Endothelial cell of umbilical vein (primary cell): ENCODE measurements around the gene MC3R. TPM values are rescaled to one million over a fixed set of nuclear protein-coding genes. Genes with fewer than 3 reads are reported as not detected.

Experiments used
- BruUV-seq: library from RNA; stranded (reverse); fragments of 400-500 nt; replicated peaks from 2 replicates; lab custom pipeline; 2021; lab: Mats Ljungman, UMichigan
- CTCF ChIA-PET: fragments of 300-600, 350-600 bp; sonication (Branson Sonifier 250); formaldehyde crosslinking; loops from one replicate; lab custom pipeline; 2021; ENCODE audit warnings: antibody characterized with exemption, inconsistent platforms; lab: Charles Lee
- POLR2A ChIA-PET: fragments of 300-600, 350-600 bp; sonication (Branson Sonifier 250); formaldehyde crosslinking; loops from one replicate; lab custom pipeline; 2021; ENCODE audit warnings: antibody characterized with exemption, inconsistent platforms; lab: Charles Lee
- DNase-seq: peaks from one replicate; pipeline ENCODE4 v3.0.0-alpha.2; 2011; ENCODE audit warnings: low read depth, low spot score
- FAIRE-seq: peaks from 2 replicates; lab custom pipeline; 2011; peaks lifted over from hg19 to GRCh38; lab: Jason Lieb, UNC
- H2AFZ ChIP-seq: 2 replicates; pipeline ENCODE4 v1.6.0; 2012; ENCODE audit warnings: low read depth, low read length, control low read depth, inconsistent platforms
- H3K27ac ChIP-seq: 2 replicates; pipeline ENCODE4 v1.5.1; 2011; ENCODE audit warnings: low read depth, mild to moderate bottlenecking, control low read depth, low read length, moderate library complexity; ENCODE audit not compliant: insufficient read depth
- H3K27me3 ChIP-seq, 2 experiments: 2 replicates each; pipeline versions ENCODE4 v1.6.0 to v1.6.1; 2011; ENCODE audit warnings: low read length in 2 of 2, mixed read lengths in 1 of 2; ENCODE audit not compliant: control insufficient read depth in 2 of 2, insufficient read depth in 2 of 2
- H3K36me3 ChIP-seq, 2 experiments: 2 replicates in 1 of 2; 3 replicates in 1 of 2; pipeline ENCODE4 v1.5.1; 2011; ENCODE audit warnings: low read length in 2 of 2, mild to moderate bottlenecking in 1 of 2, moderate library complexity in 1 of 2; ENCODE audit not compliant: control insufficient read depth in 2 of 2, insufficient read depth in 2 of 2; ENCODE audit errors: extremely low read depth in 1 of 2
- H3K4me1 ChIP-seq: 3 replicates; pipeline ENCODE4 v1.5.1; 2011; ENCODE audit warnings: mild to moderate bottlenecking, low read length; ENCODE audit not compliant: control insufficient read depth, insufficient read depth; ENCODE audit errors: extremely low read depth
- H3K4me2 ChIP-seq: 2 replicates; pipeline ENCODE4 v1.6.1; 2011; ENCODE audit warnings: low read length, control low read depth, mixed read lengths; ENCODE audit not compliant: insufficient read depth
- H3K4me3 ChIP-seq, 3 experiments: fragments of 200-600 bp in 1 of 3; sonication (generic), shearing (Covaris generic) in 1 of 3; replicated peaks in 1 of 3; 2 replicates each; pipeline ENCODE4 v1.5.1; 2011 to 2016; ENCODE audit warnings: control low read depth in 3 of 3, low read length in 3 of 3, mild to moderate bottlenecking in 2 of 3, inconsistent platforms in 1 of 3, low read depth in 1 of 3, moderate library complexity in 1 of 3; ENCODE audit not compliant: insufficient read depth in 1 of 3
- H3K79me2 ChIP-seq: 2 replicates; pipeline ENCODE4 v1.6.0; 2012; ENCODE audit warnings: low read length, inconsistent platforms; ENCODE audit not compliant: control insufficient read depth, insufficient read depth
- H3K9ac ChIP-seq: replicated peaks from 2 replicates; pipeline ENCODE3; 2011; ENCODE audit warnings: low read length, control low read depth; ENCODE audit not compliant: insufficient read depth; ENCODE audit errors: extremely low read depth
- H3K9me1 ChIP-seq: replicated peaks from 3 replicates; pipeline ENCODE4 v1.6.0; 2011; ENCODE audit warnings: mild to moderate bottlenecking, low read length; ENCODE audit not compliant: control insufficient read depth, insufficient read depth; ENCODE audit errors: extremely low read depth
- H3K9me3 ChIP-seq: replicated peaks from 2 replicates; pipeline ENCODE4 v1.5.1; 2012; ENCODE audit warnings: low read length, inconsistent platforms; ENCODE audit not compliant: control insufficient read depth, insufficient read depth
- H4K20me1 ChIP-seq: replicated peaks from 2 replicates; pipeline ENCODE3; 2011; ENCODE audit warnings: mild to moderate bottlenecking, low read length; ENCODE audit not compliant: control insufficient read depth, insufficient read depth; ENCODE audit errors: extremely low read depth
- EZH2 ChIP-seq: IDR thresholded peaks from 2 replicates; pipeline ENCODE4 v1.6.1; 2012; ENCODE audit warnings: borderline replicate concordance, low read depth, mild to moderate bottlenecking, moderate library complexity, low read length, inconsistent platforms; ENCODE audit not compliant: severe bottlenecking
- FOS ChIP-seq: IDR thresholded peaks from 2 replicates; pipeline ENCODE4 v1.6.1; 2011; ENCODE audit warnings: mild to moderate bottlenecking, low read length, moderate library complexity, borderline replicate concordance; ENCODE audit not compliant: insufficient read depth
- GATA2 ChIP-seq: IDR thresholded peaks from 2 replicates; pipeline ENCODE4 v1.7.0; 2011; ENCODE audit warnings: low read depth, mild to moderate bottlenecking, moderate library complexity, mixed read lengths, low read length; ENCODE audit not compliant: insufficient read length, insufficient read depth
- JUN ChIP-seq: IDR thresholded peaks from 2 replicates; pipeline ENCODE4 v1.6.1; 2011; ENCODE audit warnings: borderline replicate concordance, low read depth; ENCODE audit not compliant: insufficient read length, insufficient read depth
- MYC ChIP-seq: IDR thresholded peaks from one replicate; pipeline ENCODE4 v1.6.1; 2011; ENCODE audit warnings: mild to moderate bottlenecking, low read depth, low read length
- POLR2AphosphoS5 ChIP-seq: IDR thresholded peaks from 2 replicates; pipeline ENCODE4 v1.6.1; 2012; ENCODE audit warnings: low read depth, mild to moderate bottlenecking, control low read depth, low read length, moderate library complexity; ENCODE audit not compliant: insufficient read depth
- dilution Hi-C: fragments of 300-500 bp; cut with MboI; formaldehyde crosslinking; loops from one replicate; pipeline ENCODE4 v1.15.0; 2019; ENCODE audit warnings: low sequenced_read_pairs; ENCODE audit not compliant: extremely low pct_ligation_motif_present
- intact Hi-C: fragments of 100-400 bp; cut with micrococcal nuclease; formaldehyde crosslinking; loops from one replicate; pipeline ENCODE4 v1.10.0; 2022
- polyA plus RNA-seq, 4 experiments: library from polyadenylated mRNA; depleted of rRNA in 3 of 4; stranded (reverse) in 3 of 4; unstranded in 1 of 4; fragments of >200 nt; gene quantifications; 2 replicates each; pipeline versions ENCODE4 v1.2.1 to v1.2.3, GENCODE V29; 2011 to 2012; ENCODE audit warnings: missing spikeins in 1 of 4
- small RNA-seq: library from RNA; depleted of rRNA; stranded (forward); fragments of <200 nt; gene quantifications from one replicate; pipeline ENCODE3, GENCODE V24; 2012; ENCODE audit warnings: low replicate concordance, low read depth; ENCODE audit not compliant: insufficient read depth, insufficient read length
- total RNA-seq: library from RNA; stranded (reverse); gene quantifications from 2 replicates; pipeline ENCODE4 v1.2.3, GENCODE V29; 2021

The MC3R gene
- total and polyA plus RNA-seq, 2 donors (not counting 3 experiments of a cell fraction or from before 2014, with no cell fraction given): not detected

DNA sequence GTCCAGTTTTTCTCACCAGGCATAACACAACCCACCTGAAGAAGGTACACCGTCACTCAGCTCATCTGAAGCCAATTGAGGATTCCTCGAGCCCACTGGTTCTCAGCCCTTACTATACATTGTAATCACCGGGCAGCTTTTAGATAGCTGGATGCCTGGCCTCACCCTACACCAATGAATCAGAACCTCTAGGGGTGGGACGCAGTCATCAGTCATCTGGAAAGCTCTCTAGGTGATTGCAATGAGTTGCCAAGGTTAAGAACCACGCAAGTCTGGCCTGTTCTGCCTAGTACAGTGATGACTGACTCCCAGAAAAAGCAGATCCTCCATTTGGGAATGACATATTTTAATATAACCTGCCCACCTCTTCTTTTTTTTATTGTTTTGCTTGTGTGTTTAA is 41.1 kb downstream of the MC3R start:
- H3K9ac ChIP-seq: no peak overlapping the region
- no peak overlapping the region for H3K4me3 ChIP-seq
- FAIRE-seq (no peak), DNase-seq (no peak)
- no peaks in the 10 kb centered on the region for H3K9me3 ChIP-seq
- H3K79me2 ChIP-seq: no peaks in the 10 kb centered on the region
- intact Hi-C loops (no loop called here), dilution Hi-C loops (no loop called here)
- ChIA-PET POLR2A (no interaction called here), CTCF (no interaction called here)
- no peaks in the 10 kb centered on the region for H3K4me1 ChIP-seq
- no peaks in the 10 kb centered on the region for H3K36me3 ChIP-seq
- no peaks in the 10 kb centered on the region for H4K20me1 ChIP-seq
- H3K27me3 ChIP-seq: no peaks in the 10 kb centered on the region
- H3K4me2 ChIP-seq: no peak overlapping the region
- BruUV-seq: no TSS peak
- no peaks in the 10 kb centered on the region for H3K9me1 ChIP-seq
- TF ChIP-seq POLR2AphosphoS5 (no peak), JUN (no peak)
- no peak overlapping the region for H3K27ac ChIP-seq
- no peak overlapping the region for H2AFZ ChIP-seq

DNA sequence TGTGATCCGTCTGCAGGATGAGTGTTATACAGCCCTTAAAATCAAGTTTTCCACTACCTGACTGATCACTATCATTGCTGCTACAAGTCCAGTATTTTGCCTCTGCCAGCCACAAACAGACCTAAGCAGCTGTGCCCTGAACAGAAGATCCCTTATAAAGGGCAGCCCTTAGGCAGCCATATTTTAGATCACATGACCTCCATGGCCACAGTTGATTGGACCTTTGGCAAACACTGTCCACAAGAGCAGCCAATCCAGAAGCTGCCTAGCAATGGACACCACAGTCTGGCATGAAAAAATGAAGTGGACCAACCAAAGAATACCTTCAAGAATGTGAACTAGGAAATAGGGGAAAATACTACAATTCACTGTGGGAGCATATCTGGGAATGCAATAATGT is 50.8 kb downstream of the MC3R start:
- ChIA-PET CTCF (no interaction called here), POLR2A (no interaction called here)
- FAIRE-seq (no peak), DNase-seq (no peak)
- dilution Hi-C loops (no loop called here), intact Hi-C loops (no loop called here)
- Histone ChIP-seq H3K36me3 (no peaks in the 10 kb centered on the region), H3K79me2 (no peaks in the 10 kb centered on the region), H3K9me1 (no peaks in the 10 kb centered on the region), H2AFZ (no peak overlapping the region), H3K4me3 (no peak overlapping the region), H3K4me1 (no peaks in the 10 kb centered on the region), H3K27ac (no peak overlapping the region), H3K9ac (no peak overlapping the region), H3K4me2 (no peak overlapping the region), H3K27me3 (no peaks in the 10 kb centered on the region), H4K20me1 (no peaks in the 10 kb centered on the region), H3K9me3 (peaks cover 6% of the 10 kb centered on the region)
- no peak for TF ChIP-seq MYC
- no peak for TF ChIP-seq POLR2AphosphoS5
- no peak for TF ChIP-seq FOS
- no peak for TF ChIP-seq EZH2
- no peak for TF ChIP-seq GATA2
- BruUV-seq: no TSS peak

Small RNAs within 50 kb of the gene (small RNA-seq; reads per million reads assigned to genes)
- gene RNA5SP487: not detected

Other genes starting within 250 kb of the MC3R start
- gene CBLN4, start 243.2 kb upstream of the MC3R start, total RNA-seq: not detected in 2 replicates
- gene CBLN4, start 243.2 kb upstream of the MC3R start, polyA plus RNA-seq: not detected in 2 replicates
- gene FAM210B, start 110.2 kb downstream of the MC3R start, total RNA-seq: 37.6 and 44.5 TPM in 2 replicates
- 20.6 and 24.6 TPM in 2 replicates for gene FAM210B, start 110.2 kb downstream of the MC3R start, polyA plus RNA-seq
- gene AURKA, start 143.5 kb downstream of the MC3R start, total RNA-seq: 56.9 and 57.6 TPM in 2 replicates
- 27.3 and 33.1 TPM in 2 replicates for gene AURKA, start 143.5 kb downstream of the MC3R start, polyA plus RNA-seq
- 32.9 and 39.6 TPM in 2 replicates for gene CSTF1, start 143.9 kb downstream of the MC3R start, total RNA-seq
- gene CSTF1, start 143.9 kb downstream of the MC3R start, polyA plus RNA-seq: 49.3 and 51.7 TPM in 2 replicates
- gene CASS4, start 163.5 kb downstream of the MC3R start, total RNA-seq: not detected in 2 replicates
- gene CASS4, start 163.5 kb downstream of the MC3R start, polyA plus RNA-seq: not detected in 2 replicates
- 82.2 and 84.7 TPM in 2 replicates for gene RTF2, start 219.9 kb downstream of the MC3R start, total RNA-seq
- gene RTF2, start 219.9 kb downstream of the MC3R start, polyA plus RNA-seq: 61.3 and 68.8 TPM in 2 replicates